HG03354 (cell line): ENCODE measurements around the gene APBA2.
"Not testable (repeated sequence)": the region's sequence is repeated elsewhere in the genome, so short reads cannot be mapped to it uniquely, and the experiment has no call there.

ENCODE experiments used
- ATAC-seq: cut with Tn5 transposase; IDR thresholded peaks from one replicate; pipeline ENCODE4 v1.9.1; 2021; ENCODE audit warnings: mild to moderate bottlenecking; ENCODE audit not compliant: unreplicated experiment, poor library complexity, severe bottlenecking

The APBA2 gene

GRCh38 chr15:28876131-28876844 is 9.5 kb upstream of the APBA2 start:
- no peak for ATAC-seq

GRCh38 chr15:28876845-28877185 is 9.0 kb upstream of the APBA2 start:
- ATAC-seq: no peak

- ATAC-seq: no peak
These were observed 7.6 kb upstream of the APBA2 start for GRCh38 chr15:28878209-28878608.

- no peak for ATAC-seq
These were observed 6.2 kb upstream of the APBA2 start for GRCh38 chr15:28879551-28879950.

- no peak for ATAC-seq
These were observed 5.1 kb upstream of the APBA2 start for GRCh38 chr15:28880680-28881079.

GRCh38 chr15:28881170-28881569 is 4.6 kb upstream of the APBA2 start:
- no peak for ATAC-seq

GRCh38 chr15:28881600-28881999 is 4.2 kb upstream of the APBA2 start:
- ATAC-seq: no peak

GRCh38 chr15:28884151-28884940 is 1.4 kb upstream of the APBA2 start:
- no peak for ATAC-seq

- no peak for ATAC-seq
These were observed 595 bp upstream of the APBA2 start for GRCh38 chr15:28885128-28885629.

GRCh38 chr15:28886431-28887338 is 911 bp downstream of the APBA2 start:
- no peak for ATAC-seq

GRCh38 chr15:28887339-28888174 is 1.8 kb downstream of the APBA2 start:
- no peak for ATAC-seq

- no peak for ATAC-seq
These were observed 2.6 kb downstream of the APBA2 start for GRCh38 chr15:28888302-28888894.

- no peak for ATAC-seq
These were observed 3.1 kb downstream of the APBA2 start for GRCh38 chr15:28888900-28889299.

- ATAC-seq: no peak
These were observed 3.6 kb downstream of the APBA2 start for GRCh38 chr15:28889346-28889745.

GRCh38 chr15:28889871-28890270 is 4.1 kb downstream of the APBA2 start:
- ATAC-seq: not testable (repeated sequence)

GRCh38 chr15:28890291-28890690 is 4.5 kb downstream of the APBA2 start:
- not testable (repeated sequence) for ATAC-seq

- ATAC-seq: no peak
These were observed 5.1 kb downstream of the APBA2 start for GRCh38 chr15:28890711-28891495.

GRCh38 chr15:28891588-28891987 is 5.8 kb downstream of the APBA2 start:
- no peak for ATAC-seq
